GM12873 (cell line): ENCODE measurements around the gene CD244.

Experiments used
- CTCF ChIP-seq: IDR thresholded peaks from 2 replicates; pipeline ENCODE4 v1.5.1; 2012; ENCODE audit warnings: low read depth, mild to moderate bottlenecking, moderate library complexity, low read length, control low read depth; ENCODE audit not compliant: insufficient read depth; ENCODE audit errors: missing control alignments

CD244 gene

GRCh38 chr1:160859166-160859565 lies 3.5 kb downstream of the CD244 start:
- no peak for TF ChIP-seq CTCF

- no peak for TF ChIP-seq CTCF
Measured at GRCh38 chr1:160858507-160858906, 4.2 kb downstream of the CD244 start.

GRCh38 chr1:160858097-160858496 lies 4.6 kb downstream of the CD244 start:
- no peak for TF ChIP-seq CTCF

- no peak for TF ChIP-seq CTCF
Measured at GRCh38 chr1:160855181-160855981, 7.3 kb downstream of the CD244 start.

- no peak for TF ChIP-seq CTCF
Measured at GRCh38 chr1:160853754-160854153, 8.9 kb downstream of the CD244 start.

GRCh38 chr1:160853014-160853413 lies 9.7 kb downstream of the CD244 start:
- no peak for TF ChIP-seq CTCF

GRCh38 chr1:160850993-160851392 lies 11.7 kb downstream of the CD244 start:
- no peak for TF ChIP-seq CTCF
